Measurements from ENCODE around the gene AMIGO2. TPM values are rescaled to one million over a fixed set of nuclear protein-coding genes. Genes with fewer than 3 reads are reported as not detected.
"Not testable (repeated sequence)": the region's sequence is repeated elsewhere in the genome, so short reads cannot be mapped to it uniquely, and the experiment has no call there.

AMIGO2 gene
- total RNA-seq, 1 experiment from 2014 or later: 47.4 TPM

DNA sequence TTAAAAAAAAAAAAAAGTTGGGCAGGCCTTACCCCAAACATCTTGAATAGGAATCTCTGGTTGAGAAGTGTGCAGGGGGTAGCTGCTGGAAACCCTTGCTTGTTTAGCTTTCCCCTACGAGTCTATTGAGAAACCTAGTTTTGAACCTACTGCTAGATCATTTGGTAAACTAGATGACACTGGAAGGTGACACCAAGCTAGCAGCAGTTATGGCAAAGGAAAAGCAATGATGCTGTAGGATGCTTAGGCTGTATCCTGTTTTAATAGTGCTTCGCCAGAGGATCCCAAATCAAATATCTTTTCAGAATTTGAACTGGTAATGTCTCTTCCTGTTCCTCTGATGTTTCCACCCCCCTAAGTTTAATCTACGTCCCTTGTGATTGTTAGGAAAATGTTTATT lies 5.8 kb downstream of the AMIGO2 start:
- no peak for DNase-seq (ENCODE audit: low spot score)

DNA sequence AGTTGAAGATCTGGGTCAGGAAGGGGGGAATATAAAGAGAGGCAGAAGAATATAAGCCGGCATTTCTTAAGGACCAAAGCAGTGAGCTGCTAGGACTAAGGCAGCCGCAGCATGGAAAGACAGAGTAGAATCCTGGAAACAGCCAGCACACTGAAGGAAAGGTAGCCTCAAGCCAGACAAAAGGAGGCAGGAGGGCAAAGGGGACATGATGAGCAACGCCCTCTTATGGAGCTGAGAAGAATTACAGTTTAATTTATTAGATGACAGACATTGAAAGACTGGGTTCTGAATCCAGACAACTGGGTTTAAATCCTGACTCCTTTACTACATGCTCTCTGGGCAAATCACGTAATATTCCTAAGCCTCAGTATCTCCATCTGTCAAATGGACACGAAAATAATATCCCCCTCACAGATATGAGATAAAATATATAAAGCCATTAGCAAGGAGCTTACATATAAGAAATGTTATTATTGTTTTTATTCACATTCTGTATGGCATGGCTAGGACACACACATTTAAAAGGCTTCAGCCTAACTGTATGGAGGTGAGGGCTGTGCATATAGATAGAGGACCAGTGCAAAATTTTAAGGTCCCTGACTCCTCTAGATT lies 8.4 kb downstream of the AMIGO2 start:
- peak; percentile 52 for DNase-seq (ENCODE audit: low spot score)

DNA sequence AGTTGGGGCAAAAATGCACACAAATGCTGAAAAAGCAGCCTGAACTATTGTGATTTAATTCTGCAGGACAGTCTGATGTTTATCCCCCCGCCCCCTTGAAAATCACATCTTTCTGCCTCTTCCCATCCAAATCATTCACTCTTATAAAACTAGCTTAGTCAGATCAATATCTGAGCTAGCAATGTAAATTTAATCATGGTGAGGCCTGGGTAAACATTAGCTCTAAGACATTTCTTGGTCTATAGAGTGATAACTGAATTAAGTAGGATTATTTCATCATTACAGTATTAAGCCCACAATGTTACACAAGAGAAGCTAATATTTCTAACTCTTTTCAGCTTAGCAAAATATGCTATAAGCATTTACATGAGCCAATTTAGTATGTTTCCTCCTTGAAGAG lies 9.4 kb downstream of the AMIGO2 start:
- no peak for DNase-seq (ENCODE audit: low spot score)

DNA sequence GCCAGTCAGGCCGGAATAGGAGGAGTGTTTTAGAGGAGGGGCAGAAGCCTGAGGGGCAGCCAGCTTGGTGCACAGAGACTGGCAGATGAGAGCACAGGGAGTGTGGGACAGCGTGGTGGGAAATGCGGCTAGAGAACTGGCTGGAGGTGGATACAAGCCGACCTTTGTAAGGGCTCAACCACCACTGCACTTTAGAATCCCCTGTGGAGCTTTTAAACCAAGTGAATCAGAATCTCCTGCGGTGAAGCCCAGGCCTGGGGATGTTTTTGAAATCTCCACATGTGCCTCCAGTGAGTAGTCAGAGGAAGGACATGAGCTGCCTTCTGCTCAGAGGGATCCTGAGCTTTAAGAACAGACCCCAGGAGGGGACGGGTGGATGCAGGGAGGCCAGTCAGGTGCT lies 11.2 kb downstream of the AMIGO2 start:
- no peak for DNase-seq (ENCODE audit: low spot score)

DNA sequence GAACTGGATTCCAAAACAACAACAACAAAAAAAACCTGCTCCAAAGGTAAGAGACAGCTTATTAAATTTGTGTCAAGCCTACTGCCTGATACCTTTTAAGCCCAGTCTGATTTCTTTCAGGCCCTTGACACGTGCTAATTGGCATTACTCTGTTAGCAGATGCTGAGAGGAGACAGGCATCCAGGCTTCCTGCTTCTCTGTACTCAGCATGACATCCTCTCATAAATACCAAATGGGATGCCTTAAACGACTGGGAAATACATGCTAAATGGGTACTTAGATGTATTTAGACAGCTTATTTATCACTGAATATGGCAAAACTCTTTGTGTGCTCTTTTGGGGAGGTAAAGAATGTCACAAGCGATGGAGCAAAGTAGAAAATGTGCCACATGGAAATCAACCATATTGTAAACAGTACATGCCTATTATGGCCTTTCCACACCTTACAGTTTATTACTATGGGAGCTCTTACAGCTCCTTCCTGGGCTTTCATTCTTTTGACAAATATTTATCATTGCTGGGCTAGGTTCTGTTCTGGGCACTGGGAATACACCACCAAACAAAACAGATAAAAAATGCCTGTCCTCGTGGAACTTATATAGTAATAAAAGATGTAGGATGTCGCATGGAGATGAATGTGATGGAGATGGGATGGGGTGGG lies 11.9 kb downstream of the AMIGO2 start:
- no peak for DNase-seq (ENCODE audit: low spot score)

DNA sequence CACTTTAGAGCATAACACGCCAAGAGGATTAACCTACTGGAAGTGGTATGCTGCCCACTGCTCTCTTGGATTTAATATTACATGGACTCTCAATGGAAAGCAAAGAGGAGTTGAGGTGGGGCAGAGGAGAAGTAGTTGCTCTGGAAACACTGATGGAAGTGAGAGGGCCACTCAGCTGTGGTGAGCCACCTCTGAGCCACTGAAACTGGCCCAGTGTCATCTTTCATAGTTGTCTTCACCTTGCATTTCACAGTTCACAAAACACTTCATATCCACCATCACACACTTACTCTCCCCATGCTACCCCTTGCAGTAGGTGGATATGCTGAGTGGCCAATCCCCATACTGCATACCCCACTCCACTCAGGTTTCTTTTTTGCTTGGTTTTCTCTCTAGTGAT lies 12.6 kb downstream of the AMIGO2 start:
- DNase-seq (ENCODE audit: low spot score): no peak

DNA sequence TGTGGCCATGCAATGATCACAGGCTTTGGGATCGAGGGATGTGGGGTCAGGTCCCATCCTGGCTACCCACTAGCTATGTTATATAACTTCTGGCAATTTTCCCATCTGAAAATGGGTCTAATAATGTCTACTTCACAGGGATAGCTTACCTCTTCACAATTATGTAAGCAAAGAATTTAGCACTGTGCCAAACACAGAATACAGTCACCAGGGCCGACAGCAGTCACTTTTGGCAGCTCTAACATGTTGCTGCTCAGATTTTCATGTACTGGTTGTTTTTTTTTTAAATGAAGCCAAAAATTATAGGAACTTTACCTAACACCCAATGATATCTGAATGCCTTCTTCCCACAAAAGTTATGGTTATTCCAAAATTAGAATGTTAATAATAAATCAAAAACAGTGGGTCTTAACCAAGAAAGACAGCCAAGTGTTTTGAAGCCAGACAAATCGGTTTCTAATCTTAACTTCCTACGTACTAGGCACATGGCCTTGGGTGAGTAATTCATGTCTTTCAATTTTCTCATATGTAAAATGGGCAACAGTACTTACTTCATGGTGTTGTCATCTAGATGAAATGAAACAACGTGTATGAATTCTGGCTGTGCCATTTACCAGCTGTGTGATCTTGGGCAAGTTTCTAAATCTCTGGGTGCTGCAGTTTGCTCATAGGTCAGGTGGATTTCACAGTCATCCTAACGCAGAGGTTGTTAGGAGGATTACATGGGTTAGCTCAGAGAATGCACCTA lies 13.3 kb downstream of the AMIGO2 start:
- DNase-seq (ENCODE audit: low spot score): no peak

DNA sequence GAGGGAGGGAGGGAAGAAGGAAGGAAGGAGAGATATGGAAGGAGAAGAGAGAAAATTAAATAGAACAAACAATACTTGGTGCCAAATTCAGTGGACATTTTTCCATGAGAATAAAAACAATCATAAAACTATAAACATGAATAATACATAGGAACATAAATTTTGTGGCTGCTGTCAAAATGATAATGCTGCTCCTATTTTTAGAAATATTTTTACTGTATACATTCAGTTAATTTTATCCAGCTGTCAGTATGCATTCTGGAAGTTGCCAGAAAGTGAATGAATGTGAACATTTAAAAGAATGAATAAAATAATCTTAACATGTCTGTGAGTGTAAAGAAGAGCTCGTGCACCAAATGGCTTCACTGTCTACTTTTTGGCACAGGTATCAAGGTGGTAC lies 14.2 kb downstream of the AMIGO2 start:
- DNase-seq (ENCODE audit: low spot score): no peak

DNA sequence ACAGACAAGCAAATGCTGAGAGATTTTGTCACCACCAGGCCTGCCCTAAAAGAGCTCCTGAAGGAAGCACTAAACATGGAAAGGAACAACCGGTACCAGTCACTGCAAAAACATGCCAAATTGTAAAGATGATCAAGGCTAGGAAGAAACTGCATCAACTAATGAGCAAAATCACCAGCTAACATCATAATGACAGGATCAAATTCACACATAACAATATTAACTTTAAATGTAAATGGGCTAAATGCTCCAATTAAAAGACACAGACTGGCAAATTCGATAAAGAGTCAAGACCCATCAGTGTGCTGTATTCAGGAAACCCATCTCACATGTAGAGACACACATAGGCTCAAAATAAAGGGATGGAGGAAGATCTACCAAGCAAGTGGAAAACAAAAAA lies 21.1 kb downstream of the AMIGO2 start:
- not testable (repeated sequence) for DNase-seq (ENCODE audit: low spot score)

DNA sequence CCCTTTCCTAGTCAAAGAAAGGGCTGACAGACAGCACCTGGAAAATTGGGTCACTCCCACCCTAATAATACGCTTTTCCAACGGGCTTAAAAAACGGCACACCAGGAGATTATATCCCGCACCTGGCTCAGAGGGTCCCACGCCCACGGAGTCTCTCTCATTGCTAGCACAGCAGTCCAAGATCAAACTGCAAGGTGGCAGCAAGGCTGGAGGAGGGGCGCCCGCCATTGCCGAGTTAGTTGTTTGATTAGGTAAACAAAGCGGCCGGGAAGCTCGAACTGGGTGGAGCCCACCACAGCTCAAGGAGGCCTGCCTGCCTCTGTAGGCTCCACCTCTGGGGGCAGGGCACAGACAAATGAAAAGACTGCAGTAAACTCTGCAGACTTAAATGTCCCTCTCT lies 22.8 kb downstream of the AMIGO2 start:
- DNase-seq (ENCODE audit: low spot score): not testable (repeated sequence)

DNA sequence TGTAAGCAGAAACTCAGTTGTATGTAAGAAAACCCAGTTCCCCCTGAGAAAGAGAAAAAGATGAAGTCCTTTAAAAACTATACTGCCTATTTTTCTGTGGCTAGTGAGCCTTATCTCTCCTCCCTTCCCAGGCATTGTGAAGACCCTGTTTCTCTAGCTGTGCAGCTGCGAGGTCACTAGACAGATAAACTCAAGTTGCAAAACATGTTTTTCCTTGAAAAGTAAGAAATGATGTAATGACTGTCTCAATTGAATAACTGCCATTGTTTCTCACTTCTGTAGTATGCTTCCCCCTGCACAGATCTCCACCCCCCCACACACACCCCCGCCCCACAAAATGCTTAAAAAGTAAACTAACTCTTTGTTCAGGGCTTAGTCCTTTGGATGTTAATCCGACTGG lies 23.9 kb downstream of the AMIGO2 start:
- not testable (repeated sequence) for DNase-seq (ENCODE audit: low spot score)

DNA sequence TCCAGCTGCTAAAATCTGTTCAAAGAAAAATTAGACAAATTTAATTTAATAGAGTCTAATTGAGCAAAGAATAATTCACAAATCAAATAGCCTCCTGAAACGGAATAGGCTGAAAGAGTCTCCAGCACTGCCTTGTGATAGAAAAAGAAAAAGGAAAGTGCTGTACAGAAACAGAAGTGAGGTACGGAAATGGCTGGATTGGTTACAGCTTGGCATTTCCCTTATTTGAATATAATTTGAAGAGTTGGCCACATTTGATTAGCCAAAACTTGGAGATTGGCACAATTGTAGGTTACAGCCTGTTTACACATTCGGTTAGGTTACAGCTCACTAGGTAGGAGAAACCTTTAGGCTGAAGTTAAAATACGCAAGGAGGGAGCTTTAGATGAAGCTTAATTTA lies 25.1 kb downstream of the AMIGO2 start:
- DNase-seq (ENCODE audit: low spot score): no peak

DNA sequence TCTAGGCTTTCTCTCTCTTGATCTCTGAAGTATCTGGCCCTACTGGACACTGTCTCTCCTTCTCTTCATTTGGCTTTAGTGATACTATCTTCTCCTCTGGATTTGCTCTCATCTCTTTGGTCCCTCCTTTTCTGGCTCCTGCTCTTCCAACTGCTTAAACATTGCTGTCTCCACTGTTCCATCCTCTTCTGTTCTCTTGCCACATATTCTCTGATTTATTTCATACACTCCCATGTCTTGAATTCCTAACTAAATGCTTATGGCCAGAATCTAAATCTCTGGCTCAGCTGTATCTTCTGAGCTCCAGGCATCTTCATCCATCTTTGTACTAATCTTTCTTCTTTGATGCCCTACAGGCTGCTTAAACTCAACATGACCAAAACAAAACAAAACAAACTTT lies 25.8 kb downstream of the AMIGO2 start:
- DNase-seq (ENCODE audit: low spot score): no peak

DNA sequence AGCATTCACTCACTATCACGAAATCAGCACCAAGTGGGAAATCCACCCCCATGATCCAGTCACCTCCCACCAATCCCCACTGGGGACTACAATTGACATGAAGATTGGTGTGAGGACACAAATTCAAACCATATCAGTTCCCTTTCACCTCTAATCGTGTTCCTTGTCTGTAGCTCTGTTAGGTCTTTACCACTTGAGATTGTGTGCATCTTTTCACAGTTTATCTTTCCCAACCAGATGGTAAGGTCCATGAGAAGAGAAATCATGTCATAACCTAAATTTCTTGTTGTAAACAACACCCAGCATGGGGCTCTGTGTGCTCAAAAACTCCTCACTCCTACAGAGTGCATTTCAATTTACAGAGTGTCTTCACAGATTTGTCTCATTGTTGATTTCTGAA lies 27.5 kb downstream of the AMIGO2 start:
- no peak for DNase-seq (ENCODE audit: low spot score)

DNA sequence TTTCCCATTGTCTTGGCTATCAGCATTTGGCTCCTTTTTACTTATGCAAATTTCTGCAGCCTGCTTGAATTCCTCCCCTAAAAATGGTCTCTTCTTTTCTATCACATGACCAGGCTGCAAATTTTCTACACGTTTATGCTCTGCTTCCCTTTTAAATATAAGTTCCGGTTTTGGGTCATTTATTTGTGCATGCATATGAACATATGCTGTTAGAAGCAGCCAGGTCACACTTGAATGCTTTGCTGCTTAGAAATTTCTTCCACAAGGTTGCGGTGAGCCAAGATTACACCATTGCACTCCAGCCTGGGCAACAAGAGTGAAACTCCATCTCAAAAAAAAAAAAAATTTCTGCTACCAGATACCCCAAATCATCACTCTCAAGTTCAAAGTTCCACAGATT lies 28.5 kb downstream of the AMIGO2 start:
- not testable (repeated sequence) for DNase-seq (ENCODE audit: low spot score)

DNA sequence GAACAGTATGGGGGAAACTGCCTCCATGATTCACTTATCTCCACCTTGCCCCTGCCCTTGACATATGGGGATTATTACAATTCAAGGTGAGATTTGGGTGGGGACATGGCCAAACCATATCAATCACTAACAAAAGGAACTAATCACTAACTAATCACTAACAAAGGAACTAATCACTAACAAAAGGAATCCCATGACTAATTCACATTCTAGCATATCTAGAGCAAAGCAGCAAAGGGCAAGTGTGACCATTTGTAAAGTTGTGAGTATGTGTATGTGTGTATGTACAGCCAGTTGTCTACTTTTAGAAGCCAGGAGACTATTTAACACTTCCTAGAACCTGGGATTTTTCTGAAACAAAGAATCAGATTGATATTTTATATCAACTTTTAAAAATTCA lies 31.2 kb downstream of the AMIGO2 start:
- no peak for DNase-seq (ENCODE audit: low spot score)

DNA sequence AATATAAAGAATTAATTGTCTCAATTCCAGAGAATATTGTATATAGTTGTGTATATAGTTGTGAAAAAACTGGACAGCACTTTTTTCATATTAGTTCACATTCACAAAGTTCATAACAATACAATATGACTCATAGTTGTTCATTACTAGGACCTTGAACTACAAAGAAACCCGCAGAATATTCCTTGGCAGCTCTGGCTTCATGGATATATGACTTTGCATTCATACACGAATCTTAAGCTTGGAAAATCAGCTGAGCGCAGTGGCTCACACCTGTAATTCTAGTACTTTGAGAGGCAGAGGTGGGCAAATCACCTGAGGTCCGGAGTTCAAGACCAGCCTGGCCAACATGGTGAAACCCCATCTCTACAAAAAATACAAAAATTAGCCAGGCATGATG lies 38.4 kb downstream of the AMIGO2 start:
- DNase-seq (ENCODE audit: low spot score): no peak

DNA sequence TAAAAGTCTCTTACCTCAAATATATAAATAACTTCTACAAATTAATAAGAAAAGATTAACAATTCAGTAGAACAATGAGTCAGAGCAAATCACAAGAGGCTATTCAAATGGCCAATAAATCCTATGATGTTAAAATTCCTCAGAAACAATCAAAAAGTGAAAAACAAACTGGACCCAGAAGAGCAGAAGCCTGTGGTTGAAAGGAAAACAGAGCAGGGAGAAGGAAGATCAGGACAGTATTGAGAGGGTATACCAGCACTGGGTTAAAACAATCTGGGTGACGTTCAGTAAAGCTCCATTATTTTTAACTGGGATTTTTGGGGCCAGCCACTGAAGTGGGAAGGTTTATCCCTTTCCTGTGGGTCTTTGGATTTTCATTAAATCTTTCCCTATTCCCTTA lies 40.0 kb downstream of the AMIGO2 start:
- no peak for DNase-seq (ENCODE audit: low spot score)

DNA sequence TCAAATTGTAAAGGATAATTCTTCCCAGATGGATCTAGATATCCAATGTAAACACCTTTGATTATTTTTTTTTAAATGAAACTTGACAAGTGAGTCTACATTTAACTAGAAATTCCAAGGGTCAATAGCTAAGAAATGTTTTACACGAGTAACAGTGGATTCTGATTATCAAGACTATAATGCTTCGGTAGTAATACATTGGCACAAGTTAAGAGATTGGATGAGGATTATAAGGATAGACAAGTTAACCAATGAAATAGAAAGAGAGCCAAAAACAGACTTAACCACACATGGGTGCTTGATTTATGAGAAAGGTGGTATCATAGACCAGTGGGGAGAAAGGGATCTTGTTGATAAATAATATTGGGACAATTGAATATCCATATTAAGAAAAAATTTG lies 40.7 kb downstream of the AMIGO2 start:
- no peak for DNase-seq (ENCODE audit: low spot score)

DNA sequence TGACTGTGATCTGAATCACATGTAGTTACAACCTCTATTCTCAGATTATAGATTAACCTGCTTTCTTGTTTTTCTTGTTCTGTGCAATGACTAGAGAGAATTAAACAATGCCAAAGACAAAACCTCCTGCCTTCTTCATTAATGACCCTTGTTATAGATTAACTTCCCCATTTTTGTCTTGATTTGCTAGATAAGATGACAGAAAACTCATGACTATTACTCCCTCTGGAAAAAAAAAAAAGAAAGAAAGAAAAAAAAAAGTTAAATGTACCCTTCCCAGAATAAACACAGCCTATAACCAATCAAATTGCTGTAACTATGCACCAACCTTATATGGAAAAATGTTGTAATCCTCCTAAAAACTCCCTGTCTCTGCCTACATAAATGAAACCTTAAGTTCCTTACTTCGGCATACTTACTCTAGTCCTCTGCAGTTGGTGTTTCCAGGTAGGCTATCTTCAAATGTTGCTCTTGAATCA lies 41.5 kb downstream of the AMIGO2 start:
- peak; percentile 47 for DNase-seq (ENCODE audit: low spot score)

DNA sequence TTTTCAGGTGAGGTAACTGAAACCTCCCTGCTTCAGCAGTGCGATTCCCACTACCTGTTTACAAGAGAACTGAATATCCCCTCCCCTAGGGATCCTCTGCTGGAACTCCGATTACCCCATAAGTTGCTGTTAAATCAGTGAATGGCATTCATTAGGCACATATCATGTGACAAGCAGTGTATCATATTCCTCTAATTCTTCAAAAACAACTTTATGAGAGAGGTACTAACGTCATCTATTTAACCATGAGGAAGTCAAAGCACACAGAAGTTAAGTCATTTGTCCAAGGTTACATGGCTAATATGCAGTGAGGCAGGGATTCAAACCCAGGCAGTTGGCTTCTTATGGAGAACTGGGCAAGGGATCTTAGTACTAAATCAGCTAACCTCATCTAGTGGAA lies 44.3 kb downstream of the AMIGO2 start:
- no peak for DNase-seq (ENCODE audit: low spot score)

DNA sequence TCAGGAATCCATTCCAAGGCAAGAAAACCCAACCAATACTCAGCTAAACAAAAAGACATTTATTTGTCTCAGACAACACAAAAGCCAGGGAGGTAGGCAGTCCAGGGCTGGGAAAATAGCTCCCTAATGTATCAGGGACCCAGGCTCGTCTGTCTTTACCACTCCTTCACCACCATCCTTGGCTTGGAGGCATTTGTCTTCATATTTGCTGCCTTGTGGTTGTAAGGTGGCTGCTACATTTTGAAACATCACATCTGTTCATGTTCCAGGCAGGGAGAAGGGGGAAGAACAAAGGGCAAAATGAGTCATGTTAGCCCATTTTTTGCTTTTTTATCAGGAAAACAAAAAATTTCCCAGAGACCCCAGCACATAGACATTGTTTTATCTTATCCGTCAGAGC lies 45.1 kb downstream of the AMIGO2 start:
- peak; percentile 55 for DNase-seq (ENCODE audit: low spot score)

All from H4 (cell line).